HEK293 (cell line): ENCODE results near the gene EID3.

Experiments used
- CTCF ChIA-PET: fragments of 350-600 bp; formaldehyde crosslinking; extraction: SDS; loops from one replicate; lab custom pipeline; 2021; ENCODE audit warnings: antibody characterized with exemption; lab: Yijun Ruan, JAX
- POLR2A ChIA-PET: fragments of 300-600 bp; formaldehyde crosslinking; extraction: SDS; loops from one replicate; lab custom pipeline; 2020; ENCODE audit warnings: antibody characterized with exemption, inconsistent platforms; lab: Yijun Ruan, JAX
- H3K27ac ChIP-seq: fragments of 200-500 bp; sonication (Bioruptor generic); 2 replicates; pipeline ENCODE4 v1.5.1; 2014; ENCODE audit warnings: low read depth, low read length, control low read depth, inconsistent platforms; ENCODE audit errors: extremely low read depth
- H3K36me3 ChIP-seq, 2 experiments: fragments of 200-500 bp in 1 of 2; sonication (Bioruptor generic) in 1 of 2; 1 replicate in 1 of 2; 2 replicates in 1 of 2; pipeline ENCODE4 v1.5.1; 2014 to 2017; ENCODE audit warnings: inconsistent platforms in 2 of 2, low read length in 2 of 2; ENCODE audit not compliant: control insufficient read depth in 2 of 2, insufficient read depth in 1 of 2
- H3K4me1 ChIP-seq: fragments of 200-500 bp; sonication (Bioruptor generic); 2 replicates; pipeline ENCODE4 v1.5.1; 2014; ENCODE audit warnings: mild to moderate bottlenecking, low read length, inconsistent platforms; ENCODE audit not compliant: control insufficient read depth, insufficient read depth
- H3K4me3 ChIP-seq: 2 replicates; pipeline ENCODE4 v1.5.1; 2011; ENCODE audit warnings: low read depth, mild to moderate bottlenecking, control low read depth, low read length, moderate library complexity
- H3K9me3 ChIP-seq: fragments of 200-500 bp; sonication (Bioruptor generic); 2 replicates; pipeline ENCODE4 v1.5.1; 2014; ENCODE audit warnings: low read depth, low read length, inconsistent platforms; ENCODE audit not compliant: control insufficient read depth, insufficient read depth
- BCL11A ChIP-seq: fragments of 450-650 bp; formaldehyde crosslinking; IDR thresholded peaks from 2 replicates; pipeline ENCODE4 v1.5.1; 2016; ENCODE audit warnings: low read depth, missing biosample characterization, missing genetic modification characterization
- EGR2 ChIP-seq: fragments of 450-650 bp; formaldehyde crosslinking; IDR thresholded peaks from 2 replicates; pipeline ENCODE4 v1.5.1; 2016; ENCODE audit warnings: low read depth, missing biosample characterization, missing genetic modification characterization
- KLF8 ChIP-seq: fragments of 450-650 bp; formaldehyde crosslinking; IDR thresholded peaks from 2 replicates; pipeline ENCODE4 v1.5.1; 2016; ENCODE audit warnings: missing biosample characterization, missing genetic modification characterization
- MZF1 ChIP-seq: fragments of 450-650 bp; formaldehyde crosslinking; IDR thresholded peaks from 2 replicates; pipeline ENCODE4 v1.5.1; 2017; ENCODE audit warnings: missing biosample characterization, missing genetic modification characterization, borderline replicate concordance
- OVOL3 ChIP-seq: fragments of 450-650 bp; formaldehyde crosslinking; IDR thresholded peaks from 2 replicates; pipeline ENCODE4 v1.5.1; 2016; ENCODE audit warnings: missing biosample characterization, missing genetic modification characterization
- ZBTB1 ChIP-seq: fragments of 450-650 bp; formaldehyde crosslinking; IDR thresholded peaks from 2 replicates; pipeline ENCODE4 v1.5.1; 2016; ENCODE audit warnings: missing biosample characterization, missing genetic modification characterization
- ZBTB21 ChIP-seq: fragments of 450-650 bp; formaldehyde crosslinking; IDR thresholded peaks from 2 replicates; pipeline ENCODE4 v1.5.1; 2017; ENCODE audit warnings: missing biosample characterization, missing genetic modification characterization
- ZBTB26 ChIP-seq: fragments of 450-650 bp; formaldehyde crosslinking; optimal IDR thresholded peaks from 2 replicates; pipeline ENCODE3; 2016; ENCODE audit warnings: missing biosample characterization, mild to moderate bottlenecking, missing genetic modification characterization
- ZIC2 ChIP-seq: fragments of 450-650 bp; formaldehyde crosslinking; IDR thresholded peaks from 2 replicates; pipeline ENCODE4 v1.5.1; 2016; ENCODE audit warnings: missing biosample characterization, missing genetic modification characterization
- ZNF10 ChIP-seq: fragments of 450-650 bp; formaldehyde crosslinking; IDR thresholded peaks from 2 replicates; pipeline ENCODE4 v1.5.1; 2017; ENCODE audit warnings: missing biosample characterization, missing genetic modification characterization
- ZNF19 ChIP-seq: fragments of 450-650 bp; formaldehyde crosslinking; IDR thresholded peaks from 2 replicates; pipeline ENCODE4; 2016; ENCODE audit warnings: missing biosample characterization, missing genetic modification characterization, low read depth
- ZNF214 ChIP-seq: fragments of 450-650 bp; formaldehyde crosslinking; IDR thresholded peaks from 2 replicates; pipeline ENCODE4 v1.5.1; 2017; ENCODE audit warnings: missing biosample characterization, mild to moderate bottlenecking, missing genetic modification characterization, borderline replicate concordance
- ZNF354C ChIP-seq: fragments of 450-650 bp; formaldehyde crosslinking; IDR thresholded peaks from 2 replicates; pipeline ENCODE4 v1.5.1; 2016; ENCODE audit warnings: missing biosample characterization, missing genetic modification characterization, low read depth, borderline replicate concordance
- ZNF366 ChIP-seq: fragments of 450-650 bp; formaldehyde crosslinking; conservative IDR thresholded peaks from 2 replicates; pipeline ENCODE4 v1.5.1; 2016; ENCODE audit warnings: missing biosample characterization, missing genetic modification characterization
- ZNF391 ChIP-seq: fragments of 450-650 bp; formaldehyde crosslinking; IDR thresholded peaks from 2 replicates; pipeline ENCODE4 v1.5.1; 2016; ENCODE audit warnings: low read depth, missing biosample characterization, missing genetic modification characterization, borderline replicate concordance
- ZNF404 ChIP-seq: fragments of 450-650 bp; formaldehyde crosslinking; IDR thresholded peaks from 2 replicates; pipeline ENCODE4 v1.5.1; 2017; ENCODE audit warnings: missing biosample characterization, missing genetic modification characterization
- ZNF416 ChIP-seq: fragments of 450-650 bp; formaldehyde crosslinking; IDR thresholded peaks from 2 replicates; pipeline ENCODE4 v1.5.1; 2016; ENCODE audit warnings: missing biosample characterization, missing genetic modification characterization
- ZNF529 ChIP-seq: fragments of 450-650 bp; formaldehyde crosslinking; IDR thresholded peaks from 2 replicates; pipeline ENCODE4 v1.5.1; 2017; ENCODE audit warnings: missing genetic modification characterization, missing biosample characterization; ENCODE audit not compliant: insufficient replicate concordance
- ZNF585B ChIP-seq: fragments of 450-650 bp; formaldehyde crosslinking; IDR thresholded peaks from 2 replicates; pipeline ENCODE4 v1.5.1; 2016; ENCODE audit warnings: missing biosample characterization, missing genetic modification characterization
- ZNF621 ChIP-seq: fragments of 450-650 bp; formaldehyde crosslinking; IDR thresholded peaks from 2 replicates; pipeline ENCODE4 v1.5.1; 2017; ENCODE audit warnings: missing biosample characterization, missing genetic modification characterization
- ZNF677 ChIP-seq: fragments of 450-650 bp; IDR thresholded peaks from 2 replicates; pipeline ENCODE4 v1.5.0; 2018; ENCODE audit warnings: missing biosample characterization, mild to moderate bottlenecking, missing genetic modification characterization, moderate library complexity
- ZSCAN18 ChIP-seq: fragments of 450-650 bp; formaldehyde crosslinking; IDR thresholded peaks from 2 replicates; pipeline ENCODE4 v1.5.1; 2016; ENCODE audit warnings: missing biosample characterization, missing genetic modification characterization
- TF ChIP-seq, protein P1 (sequence below): fragments of 450-650 bp; formaldehyde crosslinking; IDR thresholded peaks from 2 replicates; pipeline ENCODE4 v1.5.1; 2016; ENCODE audit warnings: missing biosample characterization, missing genetic modification characterization

Gene EID3

DNA sequence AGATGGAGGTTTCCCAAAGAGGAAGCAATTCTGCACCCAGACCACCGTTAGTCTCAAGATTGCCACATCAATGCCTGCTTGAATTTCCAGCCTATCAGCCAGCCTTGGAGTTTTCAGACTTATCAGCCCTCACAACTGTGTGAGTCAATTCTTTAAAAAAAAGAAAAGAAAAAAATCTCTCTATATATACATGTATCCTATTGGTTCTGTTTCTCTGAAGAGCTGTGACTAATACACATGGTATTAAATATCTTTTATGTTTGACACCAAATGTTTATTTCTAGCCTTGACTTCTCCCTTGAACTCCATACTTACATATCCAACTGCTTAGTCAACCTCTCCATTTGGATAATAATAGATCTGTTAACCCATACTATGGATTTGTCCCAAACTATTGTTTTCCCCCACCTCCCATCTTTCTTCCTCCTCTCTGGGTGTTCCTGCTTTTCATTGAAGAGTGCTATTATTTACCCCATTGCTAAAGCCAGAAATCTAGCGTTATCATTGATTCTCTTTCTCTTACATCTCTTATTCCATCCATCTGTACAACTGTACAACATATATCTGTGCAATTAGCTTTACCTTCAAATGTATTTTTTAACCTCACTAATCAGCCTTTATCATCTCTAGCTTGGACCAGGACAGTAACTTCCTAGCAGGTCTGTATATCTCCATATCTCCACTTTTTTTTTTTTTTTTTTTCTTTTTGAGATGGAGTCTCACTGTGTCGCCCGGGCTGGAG, 22.7 kb upstream of the EID3 start:
- Histone ChIP-seq H3K27ac (no peak overlapping the region), H3K4me3 (no peak overlapping the region), H3K9me3 (no peaks in the 10 kb centered on the region), H3K4me1 (peaks cover 2% of the 10 kb centered on the region; the same call in 1 of the 2 replicates), H3K36me3 (no peaks in the 10 kb centered on the region)
- POLR2A ChIA-PET = no interaction called here
- CTCF ChIA-PET = no interaction called here
- no peak for TF ChIP-seq ZNF214 (tag by site-specific recombination)
- TF ChIP-seq ZIC2 = no peak
- TF ChIP-seq ZNF366 (tag by site-specific recombination) = peak; percentile 15; the same call in 1 of the 2 replicates
- no peak for TF ChIP-seq ZBTB26

DNA sequence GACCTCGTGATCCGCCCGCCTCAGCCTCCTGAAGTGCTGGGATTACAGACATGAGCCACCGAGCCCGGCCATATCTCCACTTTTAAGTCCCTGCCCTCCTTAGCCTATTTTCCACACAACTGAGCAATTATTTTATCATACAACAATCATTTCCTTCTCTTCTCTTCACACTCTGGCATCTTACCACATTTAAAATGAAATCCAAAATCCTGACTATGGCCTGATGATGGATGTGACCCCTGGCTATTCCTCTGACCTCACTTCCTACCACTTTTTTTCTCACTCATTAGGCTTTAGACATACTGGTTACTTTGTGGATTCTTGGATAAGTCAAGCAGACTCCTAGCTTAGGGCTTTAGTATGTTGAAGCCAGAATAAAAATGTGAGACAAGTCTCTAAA, 21.9 kb upstream of the EID3 start:
- Histone ChIP-seq H3K9me3 (no peaks in the 10 kb centered on the region), H3K36me3 (no peaks in the 10 kb centered on the region), H3K4me3 (no peak overlapping the region), H3K27ac (no peak overlapping the region), H3K4me1 (peaks cover 7% of the 10 kb centered on the region; the same call in 1 of the 2 replicates)
- no peak for TF ChIP-seq ZSCAN18 (tag by site-specific recombination)
- no peak for TF ChIP-seq ZNF677 (tag by site-specific recombination)
- TF ChIP-seq ZNF529 = no peak
- TF ChIP-seq ZBTB1 (tag by site-specific recombination) = no peak
- no peak for TF ChIP-seq ZNF366 (tag by site-specific recombination)
- no peak for TF ChIP-seq BCL11A (tag by site-specific recombination)
- TF ChIP-seq MZF1 (tag by site-specific recombination) = no peak
- TF ChIP-seq ZNF391 (tag by site-specific recombination) = no peak
- TF ChIP-seq, protein P1, sequence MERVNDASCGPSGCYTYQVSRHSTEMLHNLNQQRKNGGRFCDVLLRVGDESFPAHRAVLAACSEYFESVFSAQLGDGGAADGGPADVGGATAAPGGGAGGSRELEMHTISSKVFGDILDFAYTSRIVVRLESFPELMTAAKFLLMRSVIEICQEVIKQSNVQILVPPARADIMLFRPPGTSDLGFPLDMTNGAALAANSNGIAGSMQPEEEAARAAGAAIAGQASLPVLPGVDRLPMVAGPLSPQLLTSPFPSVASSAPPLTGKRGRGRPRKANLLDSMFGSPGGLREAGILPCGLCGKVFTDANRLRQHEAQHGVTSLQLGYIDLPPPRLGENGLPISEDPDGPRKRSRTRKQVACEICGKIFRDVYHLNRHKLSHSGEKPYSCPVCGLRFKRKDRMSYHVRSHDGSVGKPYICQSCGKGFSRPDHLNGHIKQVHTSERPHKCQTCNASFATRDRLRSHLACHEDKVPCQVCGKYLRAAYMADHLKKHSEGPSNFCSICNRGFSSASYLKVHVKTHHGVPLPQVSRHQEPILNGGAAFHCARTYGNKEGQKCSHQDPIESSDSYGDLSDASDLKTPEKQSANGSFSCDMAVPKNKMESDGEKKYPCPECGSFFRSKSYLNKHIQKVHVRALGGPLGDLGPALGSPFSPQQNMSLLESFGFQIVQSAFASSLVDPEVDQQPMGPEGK = no peak
- no peak for TF ChIP-seq ZNF404 (tag by site-specific recombination)
- TF ChIP-seq ZBTB21 (tag by site-specific recombination) = no peak
- TF ChIP-seq ZNF416 = no peak
- TF ChIP-seq ZNF10 (tag by site-specific recombination) = no peak
- no peak for TF ChIP-seq EGR2 (tag by site-specific recombination)
- no peak for TF ChIP-seq ZNF354C (tag by site-specific recombination)
- TF ChIP-seq ZNF585B (tag by site-specific recombination) = no peak
- no peak for TF ChIP-seq ZNF19 (tag by site-specific recombination)
- no peak for TF ChIP-seq OVOL3 (tag by site-specific recombination)
- TF ChIP-seq KLF8 = no peak
- TF ChIP-seq ZNF621 (tag by site-specific recombination) = no peak
- CTCF ChIA-PET = no interaction called here
- POLR2A ChIA-PET = no interaction called here
